ENCODE data around the gene THTPA.

DNA sequence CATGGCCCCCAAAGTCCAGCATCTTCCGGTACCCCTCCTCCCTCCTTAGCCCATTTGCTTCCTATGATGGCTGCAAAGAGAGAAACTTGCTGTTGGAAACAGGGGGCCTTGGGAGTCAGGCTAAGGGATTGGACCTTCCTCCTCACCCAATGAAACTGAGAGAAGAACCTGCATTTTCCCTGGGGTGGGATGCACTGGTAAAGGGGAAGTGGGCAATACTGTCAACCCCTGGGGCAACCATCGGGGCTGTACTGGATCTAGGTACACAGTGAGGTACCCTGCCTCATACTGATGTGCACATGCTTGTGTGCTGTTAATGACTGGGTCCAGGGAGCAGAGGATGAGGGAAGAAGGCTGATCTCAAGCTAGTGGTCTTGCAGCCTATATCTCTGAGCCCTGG is 33.5 kb downstream of the THTPA start:
- no peak for TF ChIP-seq CHD2 (IDR thresholded peaks at IDR 0.05; ENCODE audit: low read depth, low read length)
- TF ChIP-seq RARA (CRISPR knock-in tag; IDR thresholded peaks at IDR 0.05): no peak

Measured in HepG2 (cell line).